Transverse colon (tissue), 4 donors: ENCODE data around the gene DOCK3. TPM values are rescaled to one million over a fixed set of nuclear protein-coding genes. Genes with fewer than 3 reads are reported as not detected.
A peak's percentile ranks its signal among the peaks of the same experiment; 100 is the strongest.

Source experiments
- DNase-seq: peaks from one replicate; pipeline ENCODE4 v3.0.0-alpha.2; 2019
- H3K27ac ChIP-seq, 4 donors: fragments of 200-600 bp; sonication (generic); 2 replicates each; pipeline ENCODE4 v1.5.1; 2016 to 2018; ENCODE audit warnings: inconsistent platforms in 4 of 4
- H3K27me3 ChIP-seq: fragments of 200-600 bp; sonication (generic); 2 replicates; pipeline ENCODE4 v1.5.1; 2017; ENCODE audit warnings: inconsistent platforms
- H3K36me3 ChIP-seq, 4 donors: fragments of 200-600 bp; sonication (generic); 2 replicates each; pipeline ENCODE4 v1.5.1; 2017 to 2019; ENCODE audit warnings: inconsistent platforms in 4 of 4
- H3K4me1 ChIP-seq, 4 donors: fragments of 200-600 bp; sonication (generic); 2 replicates each; pipeline ENCODE4 v1.5.1; 2017 to 2020; ENCODE audit warnings: inconsistent platforms in 4 of 4
- H3K4me3 ChIP-seq, 4 donors: fragments of 200-600 bp; sonication (generic); 1 replicate in 1 of 4; 2 replicates in 3 of 4; pipeline versions ENCODE4 v1.5.1 to v1.6.1; 2017 to 2019; ENCODE audit warnings: inconsistent platforms in 4 of 4
- H3K9me3 ChIP-seq, 2 donors: fragments of 200-600 bp; sonication (generic); 2 replicates each; pipeline ENCODE4 v1.5.1; 2017 to 2019; ENCODE audit warnings: inconsistent platforms in 2 of 2
- EP300 ChIP-seq: sonication (generic); formaldehyde crosslinking; IDR thresholded peaks from one replicate; pipeline ENCODE4 v1.6.1; 2017; ENCODE audit warnings: antibody characterized with exemption, low read depth
- POLR2A ChIP-seq: fragments of 450-650 bp; IDR thresholded peaks from one replicate; pipeline ENCODE4 v1.6.1; 2016; ENCODE audit warnings: antibody characterized with exemption, mild to moderate bottlenecking, moderate library complexity
- POLR2AphosphoS5 ChIP-seq, 3 donors: sonication (generic); formaldehyde crosslinking; IDR thresholded peaks; one replicate each; pipeline ENCODE4 v1.6.1; 2016; ENCODE audit warnings: antibody characterized with exemption in 3 of 3
- WGBS, 2 donors: methylation state at CpG; one replicate each; pipeline ENCODE4 v1.1.5; 2018; ENCODE audit warnings: low coverage in 1 of 2; 5-methylcytosine and 5-hydroxymethylcytosine counted together
- in situ Hi-C, 4 donors: fragments of 200-750 bp; cut with MboI; loops; one replicate each; pipeline versions ENCODE4 v1.15.0 to v1.15.1; 2017; ENCODE audit warnings: low sequenced_read_pairs in 3 of 4, low pct_ligation_motif_present in 1 of 4, low pct_unique_long_range_greater_than_20kb in 1 of 4
- intact Hi-C: fragments of 100-400 bp; cut with DNase I; formaldehyde crosslinking; loops from one replicate; pipeline ENCODE4 v1.15.1; 2023; ENCODE audit warnings: low total_unique reads
- total RNA-seq, 4 donors: library from RNA; depleted of rRNA; stranded (reverse); fragments of >200 nt; gene quantifications; one replicate each; pipeline ENCODE4 v1.1.0, GENCODE V29; 2016
- TF ChIP-seq, protein P1 (sequence below), 5 experiments: fragments of 200-600 bp in 3 of 5; fragments of 450-650 bp in 2 of 5; sonication (generic) in 3 of 5; IDR thresholded peaks; 1 replicate in 2 of 5; 2 replicates in 3 of 5; pipeline ENCODE4 v1.5.1; 2016 to 2017; ENCODE audit warnings: antibody characterized with exemption in 5 of 5, inconsistent platforms in 3 of 5, mild to moderate bottlenecking in 2 of 5, moderate library complexity in 1 of 5

Gene DOCK3
- total RNA-seq: under 1 TPM; 0.41 to 0.75 (median 0.62) TPM

- H3K9me3 ChIP-seq: no peaks in the 10 kb centered on the region
- peaks cover 0 to 14% (median 11%) of the 10 kb centered on the region in 4 donors for H3K4me1 ChIP-seq
- no peaks in the 10 kb centered on the region for H3K36me3 ChIP-seq
- H3K27me3 ChIP-seq: peaks cover 85% of the 10 kb centered on the region
- peak; percentile 55 for DNase-seq
- TF ChIP-seq EP300 (no peak), POLR2A (no peak), POLR2AphosphoS5 (IDR thresholded peaks at IDR 0.05) (no peak)
- TF ChIP-seq, protein P1, sequence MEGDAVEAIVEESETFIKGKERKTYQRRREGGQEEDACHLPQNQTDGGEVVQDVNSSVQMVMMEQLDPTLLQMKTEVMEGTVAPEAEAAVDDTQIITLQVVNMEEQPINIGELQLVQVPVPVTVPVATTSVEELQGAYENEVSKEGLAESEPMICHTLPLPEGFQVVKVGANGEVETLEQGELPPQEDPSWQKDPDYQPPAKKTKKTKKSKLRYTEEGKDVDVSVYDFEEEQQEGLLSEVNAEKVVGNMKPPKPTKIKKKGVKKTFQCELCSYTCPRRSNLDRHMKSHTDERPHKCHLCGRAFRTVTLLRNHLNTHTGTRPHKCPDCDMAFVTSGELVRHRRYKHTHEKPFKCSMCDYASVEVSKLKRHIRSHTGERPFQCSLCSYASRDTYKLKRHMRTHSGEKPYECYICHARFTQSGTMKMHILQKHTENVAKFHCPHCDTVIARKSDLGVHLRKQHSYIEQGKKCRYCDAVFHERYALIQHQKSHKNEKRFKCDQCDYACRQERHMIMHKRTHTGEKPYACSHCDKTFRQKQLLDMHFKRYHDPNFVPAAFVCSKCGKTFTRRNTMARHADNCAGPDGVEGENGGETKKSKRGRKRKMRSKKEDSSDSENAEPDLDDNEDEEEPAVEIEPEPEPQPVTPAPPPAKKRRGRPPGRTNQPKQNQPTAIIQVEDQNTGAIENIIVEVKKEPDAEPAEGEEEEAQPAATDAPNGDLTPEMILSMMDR (IDR thresholded peaks at IDR 0.05): no peak
- WGBS, 2 donors: 6% methylated on average over 42 of the region's 89 CpGs; no CpG with 5 or more reads in 1 of the 2 donors
- intact Hi-C loops: no loop called here
- H3K4me3 ChIP-seq: peak within 1 kb of the TSS; percentile 22 to 47 (median 40)
- in situ Hi-C loops: no loop called here
- no peak within 1 kb of the TSS for H3K27ac ChIP-seq
Measured at GRCh38 chr3:50674349-50675178, at the start of gene DOCK3. DOCK3 (plus strand) TSS chr3:50674927; CDS start chr3:50675264, 337 bp downstream.

GRCh38 chr3:50625231-50626182 lies 49.2 kb upstream of the DOCK3 start:
- in situ Hi-C loops (loop anchor here in 2 of 4 donors (10.0 kb wide), 1 partner anchor 749 kb away; no protein-coding TSS in a partner anchor), intact Hi-C loops (no loop called here)
- no peak for DNase-seq
- Histone ChIP-seq H3K27me3 (no peaks in the 10 kb centered on the region), H3K36me3 (no peaks in the 10 kb centered on the region), H3K27ac (no peak overlapping the region), H3K4me3 (no peak overlapping the region), H3K9me3 (no peaks in the 10 kb centered on the region), H3K4me1 (peaks cover 0 to 21% (median 16%) of the 10 kb centered on the region in 4 donors)
- 76 to 81% methylated on average over 8 to 18 of the region's 18 CpGs for WGBS, 2 donors
- no peak for TF ChIP-seq POLR2A
- TF ChIP-seq POLR2AphosphoS5 (IDR thresholded peaks at IDR 0.05): no peak
- TF ChIP-seq, protein P1 (IDR thresholded peaks at IDR 0.05): no peak
- no peak for TF ChIP-seq EP300

GRCh38 chr3:50626401-50626800 lies 48.3 kb upstream of the DOCK3 start:
- H3K27me3 ChIP-seq: no peaks in the 10 kb centered on the region
- TF ChIP-seq, protein P1 (IDR thresholded peaks at IDR 0.05): no peak
- TF ChIP-seq EP300: no peak
- no peak for TF ChIP-seq POLR2A
- no peak for TF ChIP-seq POLR2AphosphoS5 (IDR thresholded peaks at IDR 0.05)
- H3K27ac ChIP-seq: no peak overlapping the region
- intact Hi-C loops (no loop called here), in situ Hi-C loops (loop anchor here in 2 of 4 donors (10.0 kb wide), 1 partner anchor 748 kb away; no protein-coding TSS in a partner anchor)
- WGBS, 2 donors: 88% methylated on average over 3 of the region's 3 CpGs; no CpG with 5 or more reads in 1 of the 2 donors
- no peak overlapping the region for H3K4me3 ChIP-seq
- no peak for DNase-seq
- H3K9me3 ChIP-seq: no peaks in the 10 kb centered on the region
- H3K36me3 ChIP-seq: no peaks in the 10 kb centered on the region
- peaks cover 0 to 25% (median 16%) of the 10 kb centered on the region in 4 donors for H3K4me1 ChIP-seq
